ENCODE data around the gene HS6ST3. TPM values are rescaled to one million over a fixed set of nuclear protein-coding genes. Genes with fewer than 3 reads are reported as not detected.

Gene HS6ST3
- total and polyA plus RNA-seq, 9 of the 15 experiments (the other 6 are each of a cell fraction or from before 2014, with no cell fraction given): not detected

- no peak for TF ChIP-seq ZNF277 (CRISPR knock-in tag; IDR thresholded peaks at IDR 0.05; ENCODE audit: borderline replicate concordance)
- TF ChIP-seq ZNF518B (CRISPR knock-in tag; IDR thresholded peaks at IDR 0.05): no peak
- TF ChIP-seq ARID4B (CRISPR knock-in tag; IDR thresholded peaks at IDR 0.05): no peak
- no peak for TF ChIP-seq ATF2 (CRISPR knock-in tag; IDR thresholded peaks at IDR 0.05)
- TF ChIP-seq SAP30 (IDR thresholded peaks at IDR 0.05; ENCODE audit: borderline replicate concordance, insufficient read depth, low read depth, low read length, poor library complexity, severe bottlenecking): no peak
- no peak for TF ChIP-seq PHTF2 (CRISPR knock-in tag; IDR thresholded peaks at IDR 0.05)
- TF ChIP-seq YBX1 (IDR thresholded peaks at IDR 0.05): no peak
- no peak for TF ChIP-seq TARDBP (IDR thresholded peaks at IDR 0.05)
These were observed 754.7 kb downstream of the HS6ST3 start (continued) for GRCh38 chr13:96844616-96845015.
